Measurements from ENCODE around the gene GNG7.
"Not testable (repeated sequence)": the region's sequence is repeated elsewhere in the genome, so short reads cannot be mapped to it uniquely, and the experiment has no call there.

The GNG7 gene

DNA sequence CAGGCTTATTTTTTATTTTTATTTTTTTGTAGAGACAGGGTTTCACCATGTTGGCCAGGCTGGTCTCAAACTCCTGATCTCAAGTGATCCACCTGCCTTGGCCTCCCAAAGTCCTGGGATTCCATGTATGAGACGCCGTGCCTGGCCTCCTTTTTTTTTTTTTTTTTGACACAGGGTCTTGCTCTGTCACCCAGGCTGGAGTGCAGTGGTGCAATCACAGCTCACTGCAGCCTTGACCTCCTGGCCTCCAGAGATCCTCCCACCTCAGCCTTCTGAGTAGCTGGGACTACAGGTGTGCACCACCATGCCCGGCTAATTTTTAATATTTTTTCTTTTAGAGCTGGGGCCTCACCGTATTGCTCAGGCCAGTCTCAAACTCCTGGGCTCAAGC is 159.4 kb downstream of the GNG7 start:
- in situ Hi-C loops (cut with HindIII; ENCODE audit: low sequenced_read_pairs): not testable (repeated sequence)

DNA sequence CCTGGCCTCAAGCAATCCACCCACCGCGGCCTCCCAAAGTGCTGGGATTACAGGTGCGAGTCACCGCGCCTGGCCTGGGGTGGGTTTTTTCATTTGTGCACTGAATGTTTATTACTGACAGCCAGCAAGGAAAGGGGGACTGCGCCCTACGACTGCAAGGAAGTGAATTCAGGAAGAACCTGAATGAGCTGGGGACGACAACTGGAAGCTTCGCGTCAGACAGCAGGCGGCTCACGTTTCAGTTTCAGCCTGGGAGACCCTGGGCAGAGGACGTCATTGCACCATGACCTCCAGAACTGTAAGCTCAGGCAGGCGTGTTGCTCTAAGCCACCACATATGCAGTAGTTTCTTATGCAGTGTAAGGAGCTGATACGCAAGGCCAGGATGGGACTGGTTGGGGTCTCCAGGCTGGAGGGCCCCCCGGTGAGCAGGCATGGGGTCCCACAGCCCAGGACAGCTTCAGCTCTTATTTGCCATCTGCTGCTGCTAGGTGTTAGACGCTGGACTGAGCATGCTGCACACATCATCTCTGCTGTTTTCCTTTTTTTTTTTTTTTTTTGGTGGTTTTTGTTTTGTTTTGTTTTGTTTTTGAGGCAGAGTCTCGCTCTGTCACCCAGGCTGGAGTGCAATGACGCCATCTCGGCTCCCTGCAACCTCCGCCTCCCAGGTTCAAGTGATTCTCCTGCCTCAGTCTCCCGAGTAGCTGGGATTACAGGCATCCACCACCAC is 160.0 kb downstream of the GNG7 start:
- in situ Hi-C loops (cut with HindIII; ENCODE audit: low sequenced_read_pairs): no loop called here

DNA sequence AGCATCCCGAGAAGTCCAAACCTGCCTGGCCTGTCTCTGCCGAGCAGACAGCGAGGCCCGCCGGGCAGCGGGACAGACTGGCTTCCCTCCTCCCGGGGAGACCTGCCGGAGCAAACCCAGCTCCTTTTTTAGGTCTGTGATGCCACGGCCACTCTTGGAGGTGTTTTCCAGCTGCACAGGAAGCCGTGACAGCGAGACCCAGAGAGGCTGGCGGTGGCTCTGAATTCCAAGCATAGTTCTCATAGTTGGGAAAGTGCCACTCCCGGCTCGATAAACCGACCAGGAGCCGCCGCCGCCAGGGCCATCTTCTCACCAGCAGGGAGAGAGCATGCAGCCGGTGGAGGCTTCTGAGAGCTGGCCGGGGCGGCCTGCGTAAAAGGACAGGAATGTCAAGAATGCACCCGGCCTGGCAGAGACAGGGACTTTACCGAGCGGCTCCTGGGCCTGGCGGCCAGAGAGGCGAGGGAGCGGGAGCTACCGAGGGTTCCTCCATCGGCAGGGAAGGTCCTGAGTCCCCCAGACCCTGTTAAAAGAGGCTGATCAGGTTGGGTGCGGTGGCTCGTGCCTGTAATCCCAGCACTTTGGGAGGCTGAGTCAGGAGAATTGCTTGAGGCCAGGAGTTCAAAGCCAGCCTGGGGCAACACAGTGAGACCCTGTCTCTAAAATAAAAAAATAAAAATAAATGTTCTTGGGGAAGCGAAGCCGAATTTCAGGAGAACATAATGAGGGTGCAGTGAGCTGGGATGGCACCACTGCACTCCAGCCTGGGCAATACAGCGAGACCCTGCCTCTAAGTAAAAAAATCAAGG is 161.6 kb downstream of the GNG7 start:
- in situ Hi-C loops (cut with HindIII; ENCODE audit: low sequenced_read_pairs): no loop called here

GRCh38 chr19:2540251-2540645 is 162.2 kb downstream of the GNG7 start:
- in situ Hi-C loops (cut with HindIII; ENCODE audit: low sequenced_read_pairs): no loop called here

DNA sequence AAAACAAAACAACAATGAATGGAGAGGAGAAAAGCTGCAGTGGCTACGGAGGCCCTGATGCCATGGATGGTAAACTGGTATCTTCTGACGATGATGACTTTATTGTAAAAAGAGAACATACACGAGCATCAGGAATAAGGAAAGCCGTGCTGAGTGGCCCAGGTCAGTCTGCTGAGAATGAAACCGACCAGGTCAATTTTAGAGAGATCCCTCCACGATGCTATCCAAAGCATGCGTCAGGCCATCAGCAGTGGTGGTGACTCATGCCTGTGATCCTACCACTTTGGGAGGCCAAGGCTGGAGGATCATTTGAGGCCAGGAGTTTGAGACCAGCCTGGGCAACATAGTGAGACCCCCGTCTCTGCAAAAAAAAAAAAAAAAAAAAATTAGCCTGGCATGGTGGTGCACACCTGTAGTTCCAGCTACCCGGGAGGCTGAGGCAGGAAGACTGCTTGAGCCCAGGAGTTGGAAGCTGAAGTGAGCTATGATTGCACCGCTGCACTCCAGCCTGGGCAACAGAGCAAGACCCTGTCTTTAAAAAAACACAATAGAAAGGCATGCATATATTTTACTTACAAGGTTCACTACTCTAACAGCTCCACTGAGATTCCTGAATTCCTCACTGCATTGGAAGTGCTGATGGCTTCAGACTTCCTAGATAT is 164.3 kb downstream of the GNG7 start:
- in situ Hi-C loops (cut with HindIII; ENCODE audit: low sequenced_read_pairs): no loop called here

DNA sequence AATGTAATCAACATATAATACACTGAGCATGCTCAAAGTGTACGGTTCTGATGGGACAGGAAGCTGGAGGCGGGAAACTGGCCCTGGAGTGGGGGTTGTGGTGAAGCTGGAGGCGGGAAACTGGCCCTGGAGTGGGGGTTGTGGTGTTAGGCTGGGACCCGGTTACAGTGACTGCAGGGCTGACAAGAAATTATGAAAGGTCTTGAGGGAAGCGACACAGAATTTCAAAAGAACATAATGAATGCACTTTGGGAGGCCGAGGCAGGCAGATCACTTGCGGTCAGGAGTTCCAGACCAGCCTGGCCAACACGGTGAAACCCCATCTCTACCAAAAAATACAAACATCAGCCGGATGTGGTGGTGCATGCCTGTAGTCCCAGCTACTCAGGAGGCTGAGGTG is 164.9 kb downstream of the GNG7 start:
- in situ Hi-C loops (cut with HindIII; ENCODE audit: low sequenced_read_pairs): not testable (repeated sequence)

- in situ Hi-C loops (cut with HindIII; ENCODE audit: low sequenced_read_pairs): no loop called here
Observed at GRCh38 chr19:2536461-2536860, 166.0 kb downstream of the GNG7 start.

DNA sequence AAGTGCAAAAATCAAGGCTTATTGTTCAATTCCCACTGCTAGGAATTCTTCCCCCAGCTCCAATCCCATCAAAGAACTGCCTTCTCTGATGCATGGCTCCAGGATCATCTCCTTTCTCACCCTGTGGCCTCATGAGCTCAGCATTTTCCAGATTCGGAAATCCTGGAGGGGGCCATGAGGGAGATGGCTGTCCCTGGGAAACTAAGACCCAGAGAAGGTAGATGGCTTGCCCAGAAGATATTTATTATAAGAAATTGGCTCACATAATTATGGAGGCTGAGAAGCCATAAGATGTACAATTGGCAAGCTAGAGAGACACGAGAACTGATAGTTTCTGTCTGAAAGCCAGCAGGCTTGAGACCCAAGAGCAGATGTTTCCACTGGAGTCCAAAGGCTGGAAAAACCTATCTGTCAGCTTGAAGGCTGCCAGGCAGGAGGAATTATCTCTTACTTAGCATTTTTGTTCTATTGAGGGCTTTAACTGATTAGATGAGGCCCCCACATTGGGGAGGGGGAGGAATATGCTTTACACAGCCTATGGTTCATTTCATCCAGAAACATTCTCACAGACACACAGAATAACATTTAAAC is 168.0 kb downstream of the GNG7 start:
- in situ Hi-C loops (cut with HindIII; ENCODE audit: low sequenced_read_pairs): no loop called here

GRCh38 chr19:2533686-2534422 is 168.6 kb downstream of the GNG7 start:
- in situ Hi-C loops (cut with HindIII; ENCODE audit: low sequenced_read_pairs): no loop called here

DNA sequence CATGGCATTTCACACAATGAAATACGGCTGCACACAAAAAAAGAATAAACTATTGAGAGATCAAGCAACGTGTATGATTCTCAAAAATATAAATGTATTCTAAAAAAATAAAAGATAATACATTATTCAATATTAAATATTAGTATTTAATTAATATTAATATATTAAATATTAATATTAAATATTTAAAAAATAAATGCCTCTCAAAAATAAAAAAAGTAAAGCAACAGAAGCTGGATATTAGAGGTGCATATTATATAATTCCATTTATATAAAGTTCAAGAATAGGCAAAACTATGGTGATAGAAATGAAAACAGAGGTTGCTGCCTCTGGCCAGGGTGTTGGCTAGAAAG is 169.4 kb downstream of the GNG7 start:
- in situ Hi-C loops (cut with HindIII; ENCODE audit: low sequenced_read_pairs): no loop called here

DNA sequence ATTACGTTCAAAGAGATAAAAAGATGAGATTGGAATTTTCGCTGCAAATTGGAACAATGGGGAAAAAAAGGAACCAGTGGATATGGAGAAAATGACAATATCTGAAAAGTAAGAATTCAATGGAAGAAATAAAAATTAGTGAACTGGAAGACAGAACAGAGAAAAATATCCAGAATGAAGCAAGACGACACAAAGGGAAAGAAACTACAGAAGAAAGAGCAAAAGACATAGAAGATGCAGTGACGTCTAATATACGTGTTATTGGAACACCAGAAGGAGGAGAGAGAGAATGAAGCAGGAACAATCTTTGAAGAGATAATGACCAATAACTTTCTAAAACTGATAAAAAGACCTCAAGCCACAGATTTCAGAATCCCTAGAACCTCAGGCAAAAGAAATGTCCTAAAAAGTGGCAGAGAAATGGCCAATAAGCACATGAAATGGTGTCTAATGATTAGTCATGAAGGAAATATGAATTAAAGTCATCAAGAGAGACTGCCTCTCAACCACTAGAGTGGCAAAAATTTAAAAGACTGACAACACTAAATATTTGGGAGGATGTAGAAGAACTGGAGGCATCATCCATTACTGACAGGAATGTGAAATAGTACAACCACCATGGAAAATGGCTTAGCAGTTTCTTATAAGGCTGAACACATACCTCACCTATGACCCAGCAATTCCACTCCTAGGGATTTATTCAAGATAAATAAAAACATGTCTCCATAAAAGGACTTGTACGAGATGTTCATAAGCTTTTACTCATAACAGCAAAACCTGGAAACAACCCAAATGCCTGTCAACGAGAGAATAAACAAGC is 170.0 kb downstream of the GNG7 start:
- in situ Hi-C loops (cut with HindIII; ENCODE audit: low sequenced_read_pairs): no loop called here

DNA sequence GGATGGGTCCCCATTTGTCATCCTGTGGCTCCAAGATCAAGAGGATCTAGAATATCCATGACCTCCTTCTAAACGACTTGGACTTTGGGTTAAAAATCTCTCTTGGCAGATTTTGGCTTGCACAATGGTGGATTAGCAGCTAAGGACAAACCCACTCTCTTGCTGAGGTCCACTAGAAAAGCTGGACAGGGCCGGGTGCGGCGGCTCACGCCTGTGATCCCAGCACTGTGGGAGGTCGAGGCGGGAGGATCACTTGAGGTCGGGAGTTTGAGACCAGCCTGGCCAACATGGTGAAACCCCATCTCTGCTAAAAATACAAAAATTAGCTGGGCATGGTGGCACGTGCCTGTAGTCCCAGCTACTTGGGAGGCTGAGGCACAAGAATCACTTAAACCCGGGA is 172.6 kb downstream of the GNG7 start:
- in situ Hi-C loops (cut with HindIII; ENCODE audit: low sequenced_read_pairs): not testable (repeated sequence)

DNA sequence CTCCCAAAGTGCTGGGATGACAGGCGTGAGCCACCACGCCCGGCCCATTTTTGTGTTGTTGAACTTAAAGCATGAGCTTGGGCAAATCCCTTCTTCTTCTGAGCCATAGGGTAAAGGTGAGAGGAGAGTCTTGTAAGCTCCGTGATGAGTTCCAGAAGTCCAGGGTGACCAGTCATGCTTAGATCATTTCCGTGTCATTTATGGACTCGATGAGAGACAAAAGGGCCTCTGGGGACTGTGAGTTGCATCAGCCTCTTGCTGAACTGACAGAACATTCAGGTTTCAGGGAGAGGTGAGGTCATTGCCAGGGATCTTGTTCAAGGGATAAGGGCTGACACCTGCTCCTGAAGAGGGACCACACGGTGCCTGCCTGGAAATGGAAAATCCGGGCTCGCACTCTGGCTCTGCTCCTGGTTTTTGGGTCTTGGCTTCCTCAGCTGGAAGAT is 173.0 kb downstream of the GNG7 start:
- in situ Hi-C loops (cut with HindIII; ENCODE audit: low sequenced_read_pairs): no loop called here

- in situ Hi-C loops (cut with HindIII; ENCODE audit: low sequenced_read_pairs): no loop called here
Observed at GRCh38 chr19:2528675-2529101, 173.8 kb downstream of the GNG7 start.

DNA sequence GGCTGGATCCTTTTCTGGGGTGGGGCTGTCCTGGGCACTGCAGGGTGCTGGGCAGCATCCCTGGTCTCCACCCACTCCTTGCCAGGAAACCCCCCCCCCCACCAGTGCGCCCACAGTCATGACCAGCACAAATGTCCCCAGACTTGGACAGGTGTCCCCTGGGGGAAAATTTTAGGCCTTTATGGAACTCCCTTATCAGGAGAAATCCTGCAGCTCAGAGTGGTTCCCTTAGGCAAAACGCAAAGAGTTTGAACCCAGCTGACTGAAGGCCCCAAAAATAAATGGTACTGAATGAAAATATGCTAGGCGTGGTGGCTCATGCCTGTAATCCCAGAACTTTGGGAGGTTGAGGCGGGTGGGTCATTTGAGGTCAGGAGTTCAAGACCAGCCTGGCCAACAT is 174.8 kb downstream of the GNG7 start:
- in situ Hi-C loops (cut with HindIII; ENCODE audit: low sequenced_read_pairs): no loop called here

- in situ Hi-C loops (cut with HindIII; ENCODE audit: low sequenced_read_pairs): no loop called here
Observed at GRCh38 chr19:2527171-2527570, 175.3 kb downstream of the GNG7 start.

- in situ Hi-C loops (cut with HindIII; ENCODE audit: low sequenced_read_pairs): no loop called here
Observed at GRCh38 chr19:2524840-2525723, 177.4 kb downstream of the GNG7 start.

DNA sequence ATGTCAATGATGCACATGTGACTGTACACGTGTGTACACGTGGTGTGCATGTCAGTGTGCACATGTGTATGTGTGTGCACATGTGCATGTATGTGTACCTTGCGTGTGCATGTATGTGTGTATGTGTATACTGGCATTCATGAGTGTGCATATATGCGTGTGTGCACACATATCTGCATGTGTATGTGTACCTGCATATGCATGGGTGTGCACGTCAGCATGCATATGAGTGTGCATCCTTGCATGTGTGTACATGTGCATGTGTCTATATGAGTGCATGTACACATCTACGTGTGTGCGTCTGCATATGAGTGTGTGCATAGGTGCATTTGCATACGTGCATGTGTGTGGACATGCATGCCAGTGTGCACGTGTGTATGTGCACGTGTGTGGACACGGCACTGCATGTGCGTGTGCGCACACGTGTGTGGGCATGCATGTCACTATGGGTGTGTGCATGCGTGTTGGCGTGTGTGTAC is 178.1 kb downstream of the GNG7 start:
- in situ Hi-C loops (cut with HindIII; ENCODE audit: low sequenced_read_pairs): no loop called here
